Pancreas (tissue), 10 donors: Measurements from ENCODE around the gene MCTP1. TPM values are rescaled to one million over a fixed set of nuclear protein-coding genes. Genes with fewer than 3 reads are reported as not detected.

Source experiments
- ATAC-seq, 4 donors: fragments of 200-7000 bp; cut with Tn5 transposase; one replicate each; pipeline versions ENCODE4 v1.8.0 to v1.9.1; 2020; ENCODE audit warnings: mild to moderate bottlenecking in 4 of 4, moderate library complexity in 4 of 4
- DNase-seq, 6 donors: peaks; one replicate each; pipeline ENCODE4 v3.0.0-alpha.2; 2020
- FAIRE-seq: peaks from 2 replicates; lab custom pipeline; 2012; peaks lifted over from hg19 to GRCh38; lab: Jason Lieb, UNC
- H3K27ac ChIP-seq, 4 donors: fragments of 200-600 bp; sonication (generic); 1 replicate in 3 of 4; 2 replicates in 1 of 4; pipeline versions ENCODE4 v1.5.0 to v1.8.0; 2020
- H3K27me3 ChIP-seq, 4 donors: fragments of 200-600 bp; one replicate each; pipeline ENCODE4 v1.8.0; 2021
- H3K36me3 ChIP-seq, 3 donors: fragments of 200-600 bp; sonication (generic) in 1 of 3; one replicate each; pipeline versions ENCODE4 v1.5.0 to v1.8.0; 2020 to 2021
- H3K4me1 ChIP-seq, 3 donors: fragments of 200-600 bp; one replicate each; pipeline ENCODE4 v1.8.0; 2021
- H3K4me3 ChIP-seq, 4 donors: fragments of 200-600 bp; sonication (generic) in 2 of 4; one replicate each; pipeline versions ENCODE4 v1.5.0 to v1.8.0; 2020 to 2021
- H3K9me3 ChIP-seq, 4 donors: fragments of 200-600 bp; one replicate each; pipeline ENCODE4 v1.8.0; 2021
- CTCF ChIP-seq, 4 donors: fragments of 200-600 bp; sonication (generic) in 3 of 4; IDR thresholded peaks; one replicate each; pipeline versions ENCODE4 v1.5.0 to v1.8.0; 2021; ENCODE audit warnings: antibody characterized with exemption in 4 of 4
- WGBS, 2 donors: extraction: QIAGEN DNeasy Blood & Tissue Kit; methylation state at CpG; one replicate each; pipeline ENCODE4 v1.1.7; 2013; 5-methylcytosine and 5-hydroxymethylcytosine counted together
- intact Hi-C, 3 donors: fragments of 100-400 bp; cut with DNase I; formaldehyde crosslinking; loops; one replicate each; pipeline versions ENCODE4 v1.11.1 to v1.14.2; 2022
- polyA plus RNA-seq, 2 donors: library from polyadenylated mRNA; stranded (reverse); fragments of 200-250 nt; gene quantifications; one replicate each; pipeline ENCODE4 v1.2.3, GENCODE V29; 2013
- total RNA-seq, 6 donors: library from RNA; stranded (reverse); fragmentation: NEBNext Ultra II Directional in 4 of 6; extraction: Animal tissue kit (Norgen Biotek cat#: 25700) in 4 of 6; gene quantifications; one replicate each; pipeline versions ENCODE4 v1.2.1 to v1.2.4, GENCODE V29; 2021 to 2023
- donor health status: healthy with polysubstance abuse.
- donor health status: DM: no; HTN: no; CAD: no; lungs with moderate emphysema.
- donor health status: DM: no; HTN: no; CAD: no.
- donor health status: control.
- donor health status: control.
- donor health status: Bipolar disorder and iron deficiency.
- donor health status: DM: yes; HTN: yes; CAD: no.
- donor health status: DM: no; HTN: no; CAD: no.
- donor health status: DM: no; HTN: no; CAD: no.
- donor health status: DM: yes; HTN: yes; CAD: no.

MCTP1 gene
- total and polyA plus RNA-seq, 8 donors: 0.80 to 8.1 (median 2.2) TPM

DNA sequence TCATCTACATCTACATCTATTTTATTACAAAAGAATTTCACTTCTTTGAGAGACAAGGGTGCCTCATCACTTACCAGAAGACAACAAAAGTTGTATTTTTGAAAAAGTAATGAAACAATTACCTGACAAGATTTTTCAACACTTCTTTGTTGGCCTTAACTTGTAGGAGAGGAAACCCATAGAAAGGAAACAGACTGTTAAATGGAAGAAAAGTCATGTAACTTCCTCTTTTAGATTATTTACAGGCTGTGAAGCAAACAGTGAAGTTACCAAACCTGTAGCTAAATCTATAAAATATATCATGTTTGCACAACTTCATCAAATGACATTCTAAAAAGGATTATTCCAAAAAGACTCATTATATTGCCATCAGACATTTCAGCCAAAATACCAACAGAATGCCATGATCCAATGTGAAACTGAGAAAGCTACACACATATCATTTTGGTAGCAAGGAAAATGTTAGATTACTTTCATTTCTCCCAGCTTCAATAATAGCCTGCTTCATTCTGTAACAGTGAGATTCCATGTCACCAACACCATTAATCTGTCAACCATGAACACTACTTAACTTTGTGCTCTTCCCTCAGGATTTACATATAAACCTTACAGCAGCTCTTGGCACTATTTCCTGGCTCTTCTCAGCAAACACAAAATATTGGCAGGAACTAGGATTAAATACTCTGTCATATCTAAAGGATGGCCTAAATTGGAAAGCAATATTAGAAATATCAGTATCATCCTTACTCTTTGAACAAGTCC is 122.5 kb downstream of the MCTP1 start:
- FAIRE-seq: no peak
- Histone ChIP-seq H3K27ac (no peak overlapping the region), H3K4me1 (peaks cover 0 to 11% (median 0%) of the 10 kb centered on the region in 3 donors)

DNA sequence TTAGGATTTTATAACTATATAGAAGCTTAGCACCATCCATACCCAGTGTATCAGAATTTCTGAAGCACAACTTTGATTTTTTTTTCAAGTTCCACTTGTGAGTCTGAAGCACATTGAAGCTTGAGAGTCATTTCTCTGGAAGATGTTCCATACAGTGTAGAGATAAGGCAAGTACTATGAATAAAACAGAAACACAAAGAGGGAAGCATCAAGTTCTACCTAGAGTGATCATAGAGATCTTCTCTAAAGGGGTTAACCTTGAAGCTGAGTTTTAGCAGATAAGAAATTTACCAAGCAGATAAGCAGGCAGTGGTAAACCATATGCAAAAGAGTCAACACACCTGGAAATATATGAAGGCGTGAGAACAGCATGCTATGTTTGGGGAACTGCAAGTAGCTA is 125.3 kb downstream of the MCTP1 start:
- Histone ChIP-seq H3K36me3 (no peaks in the 10 kb centered on the region), H3K9me3 (no peaks in the 10 kb centered on the region), H3K27ac (no peak overlapping the region), H3K4me3 (no peak overlapping the region), H3K27me3 (no peaks in the 10 kb centered on the region), H3K4me1 (peaks cover 0 to 11% (median 0%) of the 10 kb centered on the region in 3 donors)
- DNase-seq (no peak), ATAC-seq (no peak), FAIRE-seq (no peak)
- intact Hi-C loops: no loop called here
- TF ChIP-seq CTCF (IDR thresholded peaks at IDR 0.05): no peak
- 51 to 60% methylated on average over 1 of the region's 1 CpG for WGBS, 2 donors

More for the DNA sequence above, 122.5 kb downstream of the MCTP1 start:
- ATAC-seq (no peak), DNase-seq (no peak)
- Histone ChIP-seq H3K36me3 (no peaks in the 10 kb centered on the region), H3K9me3 (no peaks in the 10 kb centered on the region), H3K4me3 (no peak overlapping the region), H3K27me3 (no peaks in the 10 kb centered on the region)
- intact Hi-C loops: no loop called here
- no peak for TF ChIP-seq CTCF (IDR thresholded peaks at IDR 0.05)

GRCh38 chr5:95155888-95156287 is 129.0 kb downstream of the MCTP1 start:
- intact Hi-C loops: no loop called here
- H3K36me3 ChIP-seq: no peaks in the 10 kb centered on the region
- H3K4me1 ChIP-seq: no peaks in the 10 kb centered on the region
- no peaks in the 10 kb centered on the region for H3K9me3 ChIP-seq
- TF ChIP-seq CTCF (IDR thresholded peaks at IDR 0.05): no peak
- no peak for DNase-seq
- ATAC-seq: no peak
- H3K27ac ChIP-seq: no peak overlapping the region
- no peak for FAIRE-seq
- no peaks in the 10 kb centered on the region for H3K27me3 ChIP-seq
- no peak overlapping the region for H3K4me3 ChIP-seq
- 35 to 61% methylated on average over 2 of the region's 2 CpGs for WGBS, 2 donors

DNA sequence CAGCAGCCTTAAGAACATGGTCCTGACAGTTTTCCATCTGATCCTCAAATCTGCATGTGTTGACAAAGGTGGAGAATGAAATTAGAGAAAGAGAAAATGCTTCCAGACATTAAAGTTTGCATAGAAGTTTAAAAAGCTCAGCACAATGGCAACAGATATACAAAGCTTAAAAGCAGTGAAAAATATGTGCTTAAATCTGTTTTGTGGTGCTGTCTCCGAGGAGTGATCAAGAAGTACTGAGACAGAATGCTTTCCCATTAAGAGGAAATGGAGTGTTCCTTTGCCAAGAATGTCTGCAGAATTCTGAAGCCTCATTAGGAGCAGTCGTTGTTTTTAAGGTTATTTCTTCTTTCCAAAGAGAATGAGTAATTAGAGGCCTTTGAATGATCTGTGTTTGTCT is 131.4 kb downstream of the MCTP1 start:
- ATAC-seq: no peak
- H3K27me3 ChIP-seq: no peaks in the 10 kb centered on the region
- H3K27ac ChIP-seq: no peak overlapping the region
- DNase-seq: no peak
- TF ChIP-seq CTCF (IDR thresholded peaks at IDR 0.05): no peak
- H3K4me1 ChIP-seq: no peaks in the 10 kb centered on the region
- no peak overlapping the region for H3K4me3 ChIP-seq
- intact Hi-C loops: no loop called here
- H3K9me3 ChIP-seq: no peaks in the 10 kb centered on the region
- FAIRE-seq: no peak
- WGBS, 2 donors: 35 to 41% methylated on average over 2 of the region's 2 CpGs
- no peaks in the 10 kb centered on the region for H3K36me3 ChIP-seq

- Histone ChIP-seq H3K4me1 (no peaks in the 10 kb centered on the region), H3K36me3 (no peaks in the 10 kb centered on the region), H3K27ac (no peak overlapping the region), H3K4me3 (no peak overlapping the region), H3K27me3 (no peaks in the 10 kb centered on the region), H3K9me3 (no peaks in the 10 kb centered on the region)
- FAIRE-seq (no peak), DNase-seq (no peak), ATAC-seq (no peak)
- WGBS, 2 donors: 53 to 68% methylated on average over 2 of the region's 2 CpGs
- TF ChIP-seq CTCF (IDR thresholded peaks at IDR 0.05): no peak
- intact Hi-C loops: no loop called here
These were observed 132.4 kb downstream of the MCTP1 start for GRCh38 chr5:95152535-95152934.
